GM13976 (cell line): ENCODE data around the gene SPACA6.
"Not testable (repeated sequence)": the region's sequence is repeated elsewhere in the genome, so short reads cannot be mapped to it uniquely, and the experiment has no call there.

Source experiments
- DNase-seq: peaks from one replicate; pipeline ENCODE4 v3.0.0; 2012; ENCODE audit warnings: low spot score
- CTCF ChIP-seq: IDR thresholded peaks from 2 replicates; pipeline ENCODE4 v1.5.1; 2012; ENCODE audit warnings: borderline replicate concordance, mild to moderate bottlenecking; ENCODE audit not compliant: insufficient read depth; ENCODE audit errors: extremely low read depth, missing control alignments, control extremely low read depth
- in situ Hi-C: fragments of 300-500 bp; cut with MboI; formaldehyde crosslinking; loops from one replicate; pipeline ENCODE4 v1.12.0; 2022; ENCODE audit warnings: low sequenced_read_pairs, mixed read lengths, inconsistent platforms; ENCODE audit not compliant: unreplicated experiment

SPACA6 gene, protein sequence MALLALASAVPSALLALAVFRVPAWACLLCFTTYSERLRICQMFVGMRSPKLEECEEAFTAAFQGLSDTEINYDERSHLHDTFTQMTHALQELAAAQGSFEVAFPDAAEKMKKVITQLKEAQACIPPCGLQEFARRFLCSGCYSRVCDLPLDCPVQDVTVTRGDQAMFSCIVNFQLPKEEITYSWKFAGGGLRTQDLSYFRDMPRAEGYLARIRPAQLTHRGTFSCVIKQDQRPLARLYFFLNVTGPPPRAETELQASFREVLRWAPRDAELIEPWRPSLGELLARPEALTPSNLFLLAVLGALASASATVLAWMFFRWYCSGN

GRCh38 chr19:51693260-51693659 lies at the start of gene SPACA6:
TSS of gene SPACA6 (plus strand) at chr19:51693330. CDS start at chr19:51693527, 197 bp downstream.
- no peak for TF ChIP-seq CTCF
- no peak for DNase-seq
- in situ Hi-C loops, result no loop called here

- in situ Hi-C loops, result no loop called here
- DNase-seq, result no peak
- no peak for TF ChIP-seq CTCF
These were observed 48.4 kb upstream of the SPACA6 start for GRCh38 chr19:51644636-51645271.

DNA sequence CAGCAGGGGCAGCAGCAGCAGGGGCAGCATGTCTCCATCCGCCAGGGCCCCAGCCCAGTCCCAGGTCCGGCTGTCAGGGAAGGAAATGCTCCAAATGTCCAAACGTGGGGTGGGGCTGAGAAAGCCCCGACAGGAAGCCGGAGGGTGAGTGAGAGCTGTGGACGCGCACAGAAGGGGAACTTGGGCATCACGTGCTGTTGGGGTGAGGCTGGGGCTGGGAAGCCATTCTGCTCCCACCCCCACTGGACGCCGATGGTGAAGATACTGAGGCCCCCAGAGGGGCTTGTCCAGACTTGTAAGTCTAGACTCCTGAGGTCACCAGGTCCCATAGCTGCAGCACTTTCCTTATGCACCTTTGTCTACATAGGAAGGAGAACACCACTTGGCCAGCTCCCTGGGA lies 46.4 kb upstream of the SPACA6 start, which contains the start of gene SIGLEC14:
Gene SIGLEC14 (minus strand): TSS at position 96 of the 400 bp plus-strand sequence. CDS start 66 bp downstream, at position 30.
- not testable (repeated sequence) for DNase-seq

GRCh38 chr19:51647318-51647717 lies 45.8 kb upstream of the SPACA6 start:
- no peak for DNase-seq
- no peak for TF ChIP-seq CTCF
- in situ Hi-C loops, result no loop called here

More for the DNA sequence above, 46.4 kb upstream of the SPACA6 start, which contains the start of gene SIGLEC14:
- in situ Hi-C loops, result not testable (repeated sequence)

- DNase-seq, result no peak
- in situ Hi-C loops, result loop anchor here (25.0 kb wide), 2 partner anchors 314 to 489 kb away; partner anchors contain the start of gene VSIG10L
- no peak for TF ChIP-seq CTCF
These were observed 41.8 kb upstream of the SPACA6 start for GRCh38 chr19:51651216-51651846.

GRCh38 chr19:51652266-51652665 lies 40.9 kb upstream of the SPACA6 start:
- DNase-seq, result no peak
- in situ Hi-C loops, result loop anchor here (25.0 kb wide), 2 partner anchors 315 to 490 kb away; partner anchors contain the start of gene VSIG10L
- no peak for TF ChIP-seq CTCF

GRCh38 chr19:51653162-51653561 lies 40.0 kb upstream of the SPACA6 start:
- DNase-seq, result no peak
- in situ Hi-C loops, result loop anchor here (25.0 kb wide), 2 partner anchors 316 to 491 kb away; partner anchors contain the start of gene VSIG10L
- TF ChIP-seq CTCF, result no peak
